Heart left ventricle (tissue), 16 donors: Measurements from ENCODE around the gene GPT2. TPM values are rescaled to one million over a fixed set of nuclear protein-coding genes. Genes with fewer than 3 reads are reported as not detected.
A peak's percentile ranks its signal among the peaks of the same experiment; 100 is the strongest.

Source experiments
- ATAC-seq, 4 donors: fragments of 200-7000 bp; cut with Tn5 transposase; one replicate each; pipeline ENCODE4 v1.9.1; 2020 to 2022; ENCODE audit warnings: moderate library complexity in 4 of 4, mild to moderate bottlenecking in 3 of 4, moderate number of reproducible peaks in 1 of 4
- DNase-seq, 5 donors: peaks; one replicate each; pipeline ENCODE4 v3.0.0-alpha.2; 2020
- H3K27ac ChIP-seq, 12 donors: fragments of 200-600 bp; sonication (generic) in 4 of 12; one replicate each; pipeline versions ENCODE4 v1.5.0 to v1.8.0; 2016 to 2022; ENCODE audit warnings: mild to moderate bottlenecking in 2 of 12
- H3K27me3 ChIP-seq, 9 donors: fragments of 200-600 bp; sonication (generic) in 2 of 9; one replicate each; pipeline versions ENCODE4 v1.5.1 to v1.8.0; 2016 to 2022; ENCODE audit warnings: mild to moderate bottlenecking in 3 of 9
- H3K36me3 ChIP-seq, 9 donors: fragments of 200-600 bp; sonication (generic) in 2 of 9; one replicate each; pipeline versions ENCODE4 v1.5.0 to v1.8.0; 2018 to 2022; ENCODE audit warnings: mild to moderate bottlenecking in 2 of 9
- H3K4me1 ChIP-seq, 12 donors: fragments of 200-600 bp; sonication (generic) in 4 of 12; one replicate each; pipeline versions ENCODE4 v1.5.0 to v1.8.0; 2016 to 2022; ENCODE audit warnings: mild to moderate bottlenecking in 3 of 12
- H3K4me3 ChIP-seq, 12 donors: fragments of 200-600 bp; sonication (generic) in 4 of 12; one replicate each; pipeline versions ENCODE4 v1.5.0 to v1.8.0; 2017 to 2022; ENCODE audit warnings: mild to moderate bottlenecking in 9 of 12, moderate library complexity in 4 of 12
- H3K9me3 ChIP-seq, 12 donors: fragments of 200-600 bp; sonication (generic) in 4 of 12; one replicate each; pipeline versions ENCODE4 v1.5.0 to v1.8.0; 2016 to 2022; ENCODE audit warnings: mild to moderate bottlenecking in 1 of 12
- POLR2A ChIP-seq, 2 donors: fragments of 450-650 bp; IDR thresholded peaks; one replicate each; pipeline ENCODE4 v1.6.1; 2017; ENCODE audit warnings: antibody characterized with exemption in 2 of 2, mild to moderate bottlenecking in 2 of 2, moderate library complexity in 2 of 2
- WGBS, 4 donors: extraction: QIAGEN DNeasy Blood & Tissue Kit in 2 of 4; methylation state at CpG; one replicate each; pipeline versions ENCODE4 v1.1.5 to v1.1.7; 2013 to 2018; 5-methylcytosine and 5-hydroxymethylcytosine counted together
- intact Hi-C, 10 donors: fragments of 100-400 bp; cut with DNase I; formaldehyde crosslinking; loops; one replicate each; pipeline versions ENCODE4 v1.11.1 to v1.14.2; 2022
- polyA plus RNA-seq, 2 donors: library from polyadenylated mRNA; stranded (reverse); fragments of 200-250 nt; gene quantifications; one replicate each; pipeline ENCODE4 v1.2.3, GENCODE V29; 2013
- total RNA-seq, 9 donors: library from RNA; depleted of rRNA in 2 of 9; stranded (reverse); fragments of >200 nt in 2 of 9; fragmentation: NEBNext Ultra II Directional in 3 of 9; extraction: Animal tissue kit (Norgen Biotek cat#: 25700) in 3 of 9; gene quantifications; one replicate each; pipeline versions ENCODE4 v1.1.0 to v1.2.4, GENCODE V29; 2016 to 2023
- TF ChIP-seq, protein P1 (sequence below), 12 donors: fragments of 200-600 bp; sonication (generic) in 4 of 12; IDR thresholded peaks; one replicate each; pipeline versions ENCODE4 v1.5.0 to v1.8.0; 2018 to 2022; ENCODE audit warnings: antibody characterized with exemption in 12 of 12, mild to moderate bottlenecking in 5 of 12
- donor health status: ischemic (EF 13 %, LVEDD 7.1; RV severe dilation, severe dysfunction).
- donor health status: healthy with polysubstance abuse.
- donor health status: DM: no; HTN: yes; CAD: no.
- donor health status: DM: no; HTN: no; CAD: no.
- donor health status: ischemic (EF 25% LVEDD 6.9; RV normal size, moderate dysfunction).
- donor health status: ischemic (EF 25% LVEDD 5.7; RV mildly dilated, moderate dysfunction).
- donor health status: healthy.
- donor health status: DM: yes; HTN: yes; CAD: no.
- donor health status: ischemic (EF 35%, LVEDD 5.7; RV mildly dilated, moderate dysfunction).
- donor health status: nonischemic (EF 11% LVEDD 7.7; RV severe dilation, severe dysfunction).
- donor health status: DM: yes; HTN: yes; CAD: no.
- donor health status: PGD.
- donor health status: ischemic (EF 29% LVEDD 5.4; RV normal size, mild dysfunction).
- donor health status: nonischemic (EF 23%, LVEDD 6.1; RV moderate dilation, normal function).

Gene GPT2
- total and polyA plus RNA-seq, 11 donors, result 8.5 to 30.6 (median 15.0) TPM

- Histone ChIP-seq H3K36me3 (no peaks in the 10 kb centered on the region), H3K27ac (peak overlapping the region in 5 of 12 donors; percentile 62 to 70 (median 65)), H3K4me3 (peak overlapping the region; percentile 70 to 96 (median 88)), H3K9me3 (no peaks in the 10 kb centered on the region), H3K27me3 (no peaks in the 10 kb centered on the region), H3K4me1 (peaks cover 0 to 29% (median 9%) of the 10 kb centered on the region in 12 donors)
- 33 to 41% (median 38%) methylated on average over 10 of the region's 10 CpGs for WGBS, 4 donors
- no peak for ATAC-seq
- DNase-seq, result no peak
- intact Hi-C loops, result no loop called here
- TF ChIP-seq, protein P1, sequence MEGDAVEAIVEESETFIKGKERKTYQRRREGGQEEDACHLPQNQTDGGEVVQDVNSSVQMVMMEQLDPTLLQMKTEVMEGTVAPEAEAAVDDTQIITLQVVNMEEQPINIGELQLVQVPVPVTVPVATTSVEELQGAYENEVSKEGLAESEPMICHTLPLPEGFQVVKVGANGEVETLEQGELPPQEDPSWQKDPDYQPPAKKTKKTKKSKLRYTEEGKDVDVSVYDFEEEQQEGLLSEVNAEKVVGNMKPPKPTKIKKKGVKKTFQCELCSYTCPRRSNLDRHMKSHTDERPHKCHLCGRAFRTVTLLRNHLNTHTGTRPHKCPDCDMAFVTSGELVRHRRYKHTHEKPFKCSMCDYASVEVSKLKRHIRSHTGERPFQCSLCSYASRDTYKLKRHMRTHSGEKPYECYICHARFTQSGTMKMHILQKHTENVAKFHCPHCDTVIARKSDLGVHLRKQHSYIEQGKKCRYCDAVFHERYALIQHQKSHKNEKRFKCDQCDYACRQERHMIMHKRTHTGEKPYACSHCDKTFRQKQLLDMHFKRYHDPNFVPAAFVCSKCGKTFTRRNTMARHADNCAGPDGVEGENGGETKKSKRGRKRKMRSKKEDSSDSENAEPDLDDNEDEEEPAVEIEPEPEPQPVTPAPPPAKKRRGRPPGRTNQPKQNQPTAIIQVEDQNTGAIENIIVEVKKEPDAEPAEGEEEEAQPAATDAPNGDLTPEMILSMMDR (IDR thresholded peaks at IDR 0.05), result no peak
- no peak for TF ChIP-seq POLR2A (IDR thresholded peaks at IDR 0.05)
Observed at GRCh38 chr16:46883353-46883689, 841 bp upstream of the GPT2 start.

DNA sequence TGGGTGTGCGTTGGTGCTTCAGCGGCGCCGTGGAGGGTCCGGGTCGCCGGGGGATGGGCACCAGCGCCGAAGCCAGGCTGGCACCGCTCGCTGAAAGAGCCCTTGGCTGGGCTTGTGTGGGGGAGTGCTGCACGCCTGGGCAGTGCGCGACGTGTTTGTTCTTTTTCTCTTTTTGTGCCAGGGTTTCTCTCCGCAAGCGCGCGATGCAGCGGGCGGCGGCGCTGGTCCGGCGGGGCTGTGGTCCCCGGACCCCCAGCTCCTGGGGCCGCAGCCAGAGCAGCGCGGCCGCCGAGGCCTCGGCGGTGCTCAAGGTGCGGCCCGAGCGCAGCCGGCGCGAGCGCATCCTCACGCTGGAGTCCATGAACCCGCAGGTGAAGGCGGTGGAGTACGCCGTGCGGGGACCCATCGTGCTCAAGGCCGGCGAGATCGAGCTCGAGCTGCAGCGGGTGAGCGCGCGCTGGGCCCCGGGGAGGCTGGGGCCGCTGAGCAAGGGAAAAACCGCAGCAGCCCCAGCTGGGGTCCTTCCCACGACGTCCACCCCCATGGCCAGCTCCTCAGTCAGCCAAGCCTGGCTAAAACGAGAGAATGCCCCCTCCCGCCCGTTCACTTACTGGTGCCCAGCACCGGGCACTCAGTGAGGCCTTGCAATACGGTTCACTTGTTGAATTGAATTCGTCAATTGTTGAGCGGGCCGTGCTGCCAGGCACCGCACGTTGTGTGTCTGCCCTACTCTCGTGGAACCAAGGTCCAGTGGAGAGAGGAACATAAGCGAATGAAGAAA, 541 bp downstream of the GPT2 start:
- intact Hi-C loops, result no loop called here
- ATAC-seq, result peak in 2 of 4 donors; percentile 6 to 29
- peak overlapping the region in 5 of 12 donors; percentile 49 to 62 (median 61) for H3K27ac ChIP-seq
- no peaks in the 10 kb centered on the region for H3K27me3 ChIP-seq
- H3K9me3 ChIP-seq, result no peaks in the 10 kb centered on the region
- H3K4me1 ChIP-seq, result peaks cover 0 to 29% (median 9%) of the 10 kb centered on the region in 12 donors
- peak overlapping the region; percentile 70 to 96 (median 88) for H3K4me3 ChIP-seq
- peak in 1 of 5 donors; percentile 37 for DNase-seq
- TF ChIP-seq POLR2A (IDR thresholded peaks at IDR 0.05), result no peak
- TF ChIP-seq, protein P1 (IDR thresholded peaks at IDR 0.05), result no peak
- no peaks in the 10 kb centered on the region for H3K36me3 ChIP-seq
- WGBS, 4 donors, result 5 to 14% (median 6%) methylated on average over 29 to 72 of the region's 72 CpGs

DNA sequence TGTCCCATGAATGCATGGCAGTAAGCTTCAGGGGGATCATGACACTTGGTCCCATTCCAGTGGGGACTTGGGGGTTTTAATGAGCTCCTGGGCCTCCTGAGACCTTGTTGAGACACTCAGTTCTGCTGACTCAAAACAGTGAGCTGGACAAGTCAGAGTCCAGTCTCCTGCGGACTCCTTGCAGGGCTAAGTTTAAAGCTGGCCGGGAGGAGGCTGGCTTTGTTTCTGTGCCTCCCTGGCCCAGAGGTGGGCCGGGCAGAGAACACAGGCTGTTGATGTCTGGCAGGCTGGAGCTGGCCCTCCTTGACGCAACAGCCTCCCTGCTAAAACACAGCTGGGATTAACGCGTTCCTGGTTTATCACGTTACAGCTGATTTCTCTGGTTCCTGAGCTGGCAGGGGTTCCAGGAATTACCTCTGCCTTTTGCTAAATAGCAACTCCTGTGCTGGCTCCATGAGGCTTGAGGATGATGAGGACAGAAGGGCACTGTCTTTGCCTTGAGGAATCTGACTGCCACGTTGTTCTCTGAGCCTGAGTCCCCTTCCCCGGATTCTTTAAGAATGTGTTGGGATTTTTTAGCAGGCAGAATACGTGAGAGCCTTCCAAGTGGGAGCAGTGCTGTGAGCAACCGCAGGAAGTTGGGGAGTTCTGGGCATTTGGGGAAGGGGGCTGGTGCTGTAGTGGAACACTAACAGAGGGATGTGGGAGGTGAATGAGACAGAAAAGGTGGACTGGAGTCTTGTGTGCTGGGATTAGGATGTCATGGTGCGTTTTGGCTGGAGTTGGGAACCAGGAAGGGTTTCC, 2.0 kb downstream of the GPT2 start:
- Histone ChIP-seq H3K9me3 (no peaks in the 10 kb centered on the region), H3K4me3 (peak overlapping the region in 1 of 12 donors; percentile 6), H3K36me3 (no peaks in the 10 kb centered on the region), H3K27me3 (no peaks in the 10 kb centered on the region), H3K27ac (peak overlapping the region in 1 of 12 donors; percentile 28), H3K4me1 (peaks cover 0 to 29% (median 9%) of the 10 kb centered on the region in 12 donors)
- TF ChIP-seq, protein P1 (IDR thresholded peaks at IDR 0.05), result no peak
- no peak for TF ChIP-seq POLR2A (IDR thresholded peaks at IDR 0.05)
- intact Hi-C loops, result no loop called here
- DNase-seq (peak in 1 of 5 donors; percentile 36), ATAC-seq (peak in 1 of 4 donors; percentile 4)
- 64 to 78% (median 68%) methylated on average over 12 of the region's 12 CpGs for WGBS, 4 donors
